T-helper 22 cell (primary cell): Measurements from ENCODE around the gene RPS6KL1.
"Not testable (repeated sequence)": the region's sequence is repeated elsewhere in the genome, so short reads cannot be mapped to it uniquely, and the experiment has no call there.

Experiments used
- DNase-seq: peaks from one replicate; pipeline ENCODE4 v3.0.0-alpha.2; 2020; ENCODE audit warnings: low read depth

The RPS6KL1 gene

GRCh38 chr14:74936151-74936550 lies 13.1 kb upstream of the RPS6KL1 start:
- no peak for DNase-seq

- no peak for DNase-seq
These were observed 12.3 kb upstream of the RPS6KL1 start for GRCh38 chr14:74935360-74935680.

GRCh38 chr14:74934476-74935359 lies 11.7 kb upstream of the RPS6KL1 start:
- no peak for DNase-seq

- no peak for DNase-seq
These were observed 11.0 kb upstream of the RPS6KL1 start for GRCh38 chr14:74934041-74934440.

GRCh38 chr14:74932936-74933335 lies 9.9 kb upstream of the RPS6KL1 start:
- not testable (repeated sequence) for DNase-seq

GRCh38 chr14:74932401-74932901 lies 9.4 kb upstream of the RPS6KL1 start:
- no peak for DNase-seq

GRCh38 chr14:74931744-74932143 lies 8.7 kb upstream of the RPS6KL1 start:
- not testable (repeated sequence) for DNase-seq

- no peak for DNase-seq
These were observed 6.2 kb upstream of the RPS6KL1 start for GRCh38 chr14:74929242-74929641.

- no peak for DNase-seq
These were observed 4.2 kb upstream of the RPS6KL1 start for GRCh38 chr14:74927225-74927624.

- no peak for DNase-seq
These were observed 1.0 kb upstream of the RPS6KL1 start for GRCh38 chr14:74924061-74924460.

- no peak for DNase-seq
These were observed 891 bp downstream of the RPS6KL1 start for GRCh38 chr14:74921987-74922751.

GRCh38 chr14:74921053-74921620 lies 1.9 kb downstream of the RPS6KL1 start:
- DNase-seq: no peak

- DNase-seq: no peak
These were observed 2.8 kb downstream of the RPS6KL1 start for GRCh38 chr14:74920281-74920680.

GRCh38 chr14:74919421-74920165 lies 3.5 kb downstream of the RPS6KL1 start:
- no peak for DNase-seq

- DNase-seq: no peak
These were observed 4.7 kb downstream of the RPS6KL1 start for GRCh38 chr14:74918380-74918779.

- no peak for DNase-seq
These were observed 5.4 kb downstream of the RPS6KL1 start for GRCh38 chr14:74917646-74918081.

GRCh38 chr14:74917178-74917543 lies 5.9 kb downstream of the RPS6KL1 start:
- DNase-seq: no peak

- DNase-seq: no peak
These were observed 7.2 kb downstream of the RPS6KL1 start for GRCh38 chr14:74915826-74916225.

GRCh38 chr14:74915426-74915825 lies 7.6 kb downstream of the RPS6KL1 start:
- DNase-seq: no peak

- no peak for DNase-seq
These were observed 9.0 kb downstream of the RPS6KL1 start for GRCh38 chr14:74913986-74914573.

GRCh38 chr14:74913393-74913910 lies 9.6 kb downstream of the RPS6KL1 start:
- no peak for DNase-seq
